ENCODE measurements around the gene TMSB10.

DNA sequence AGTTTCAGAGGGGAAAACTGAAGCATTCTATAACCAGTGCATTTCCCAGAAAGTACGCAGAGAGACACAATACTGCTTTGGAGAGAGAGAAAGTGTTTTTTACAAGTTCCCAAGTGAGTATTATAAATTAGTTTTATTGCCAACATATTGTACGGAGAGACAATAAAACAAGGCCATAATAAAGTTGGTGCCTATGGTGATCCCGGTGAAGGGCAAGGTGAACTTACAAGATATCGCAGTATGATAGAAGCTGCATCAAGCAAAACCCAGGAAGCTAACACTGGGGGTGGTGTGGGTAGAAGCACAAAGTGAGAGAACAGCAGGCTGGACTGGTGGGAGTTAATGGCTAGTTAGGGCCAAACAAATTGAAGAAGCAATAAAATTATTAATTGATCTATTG is 7.5 kb downstream of the TMSB10 start:
- TF ChIP-seq, protein P1, sequence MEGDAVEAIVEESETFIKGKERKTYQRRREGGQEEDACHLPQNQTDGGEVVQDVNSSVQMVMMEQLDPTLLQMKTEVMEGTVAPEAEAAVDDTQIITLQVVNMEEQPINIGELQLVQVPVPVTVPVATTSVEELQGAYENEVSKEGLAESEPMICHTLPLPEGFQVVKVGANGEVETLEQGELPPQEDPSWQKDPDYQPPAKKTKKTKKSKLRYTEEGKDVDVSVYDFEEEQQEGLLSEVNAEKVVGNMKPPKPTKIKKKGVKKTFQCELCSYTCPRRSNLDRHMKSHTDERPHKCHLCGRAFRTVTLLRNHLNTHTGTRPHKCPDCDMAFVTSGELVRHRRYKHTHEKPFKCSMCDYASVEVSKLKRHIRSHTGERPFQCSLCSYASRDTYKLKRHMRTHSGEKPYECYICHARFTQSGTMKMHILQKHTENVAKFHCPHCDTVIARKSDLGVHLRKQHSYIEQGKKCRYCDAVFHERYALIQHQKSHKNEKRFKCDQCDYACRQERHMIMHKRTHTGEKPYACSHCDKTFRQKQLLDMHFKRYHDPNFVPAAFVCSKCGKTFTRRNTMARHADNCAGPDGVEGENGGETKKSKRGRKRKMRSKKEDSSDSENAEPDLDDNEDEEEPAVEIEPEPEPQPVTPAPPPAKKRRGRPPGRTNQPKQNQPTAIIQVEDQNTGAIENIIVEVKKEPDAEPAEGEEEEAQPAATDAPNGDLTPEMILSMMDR (IDR thresholded peaks at IDR 0.05; ENCODE audit: low read depth, low read length): no peak
- no peak for TF ChIP-seq POLR2A (IDR thresholded peaks at IDR 0.05; ENCODE audit: extremely low read depth, insufficient read length)
- no peak for TF ChIP-seq MYC (IDR thresholded peaks at IDR 0.05; ENCODE audit: low read depth, low read length)

All from NB4 (cell line).